ENCODE results near the gene CAMTA1. TPM values are rescaled to one million over a fixed set of nuclear protein-coding genes. Genes with fewer than 3 reads are reported as not detected.
"Not testable (repeated sequence)": the region's sequence is repeated elsewhere in the genome, so short reads cannot be mapped to it uniquely, and the experiment has no call there.

The CAMTA1 gene
- total RNA-seq, 2 experiments from 2014 or later, result 39.3 to 48.8 TPM

DNA sequence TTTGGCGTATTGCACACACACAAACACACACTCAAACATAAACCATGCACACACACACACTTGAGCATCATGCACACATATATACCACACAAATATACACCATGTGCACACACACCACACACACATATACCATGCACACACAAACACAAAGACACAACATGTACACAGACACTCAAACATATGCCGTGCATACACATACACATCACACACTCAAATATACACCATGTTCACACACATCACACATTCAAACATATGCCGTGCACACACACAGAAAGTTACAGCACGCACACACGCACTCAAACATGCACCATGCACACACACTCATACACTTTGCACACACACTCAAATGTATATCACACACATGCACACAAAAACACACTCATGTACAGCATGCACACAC, 361.5 kb downstream of the CAMTA1 start:
- no peak for DNase-seq
- CTCF ChIA-PET, result no interaction called here
- Mint-ChIP-seq H3K4me3 (no peak overlapping the region), H3K27ac (no peak overlapping the region), H3K4me1 (no peaks in the 10 kb centered on the region), H3K36me3 (ENCODE audit: low read depth) (no peaks in the 10 kb centered on the region), H3K9me3 (no peaks in the 10 kb centered on the region), H3K27me3 (no peaks in the 10 kb centered on the region)
- POLR2A ChIA-PET, result no interaction called here

DNA sequence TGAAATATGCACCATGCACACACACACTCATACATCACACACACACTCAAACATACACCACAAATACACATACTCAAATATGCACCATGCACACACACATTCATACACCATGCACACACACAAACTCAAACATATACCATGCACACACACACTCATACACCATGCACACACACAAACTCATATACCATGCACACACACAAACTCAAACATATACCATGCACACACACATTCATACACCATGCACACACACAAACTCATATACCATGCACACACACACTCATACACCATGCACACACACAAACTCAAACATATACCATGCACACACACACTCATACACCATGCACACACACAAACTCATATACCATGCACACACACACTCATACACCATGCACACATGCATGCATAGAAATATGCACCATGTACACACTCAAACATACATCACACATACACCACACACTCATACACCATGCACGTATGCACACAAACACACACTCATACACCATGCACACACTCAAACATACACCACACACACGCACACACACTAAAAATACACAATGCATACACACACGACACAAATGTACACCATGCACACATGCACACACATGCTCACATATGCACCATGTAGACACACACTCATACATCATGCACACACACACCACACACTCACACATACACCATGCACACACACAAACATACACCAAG, 362.5 kb downstream of the CAMTA1 start:
- H3K27me3 Mint-ChIP-seq; H3K9me3 Mint-ChIP-seq; H3K36me3 Mint-ChIP-seq (ENCODE audit: low read depth); H3K27ac Mint-ChIP-seq; DNase-seq; H3K4me3 Mint-ChIP-seq; CTCF ChIA-PET; POLR2A ChIA-PET; H3K4me1 Mint-ChIP-seq: not testable (repeated sequence)

DNA sequence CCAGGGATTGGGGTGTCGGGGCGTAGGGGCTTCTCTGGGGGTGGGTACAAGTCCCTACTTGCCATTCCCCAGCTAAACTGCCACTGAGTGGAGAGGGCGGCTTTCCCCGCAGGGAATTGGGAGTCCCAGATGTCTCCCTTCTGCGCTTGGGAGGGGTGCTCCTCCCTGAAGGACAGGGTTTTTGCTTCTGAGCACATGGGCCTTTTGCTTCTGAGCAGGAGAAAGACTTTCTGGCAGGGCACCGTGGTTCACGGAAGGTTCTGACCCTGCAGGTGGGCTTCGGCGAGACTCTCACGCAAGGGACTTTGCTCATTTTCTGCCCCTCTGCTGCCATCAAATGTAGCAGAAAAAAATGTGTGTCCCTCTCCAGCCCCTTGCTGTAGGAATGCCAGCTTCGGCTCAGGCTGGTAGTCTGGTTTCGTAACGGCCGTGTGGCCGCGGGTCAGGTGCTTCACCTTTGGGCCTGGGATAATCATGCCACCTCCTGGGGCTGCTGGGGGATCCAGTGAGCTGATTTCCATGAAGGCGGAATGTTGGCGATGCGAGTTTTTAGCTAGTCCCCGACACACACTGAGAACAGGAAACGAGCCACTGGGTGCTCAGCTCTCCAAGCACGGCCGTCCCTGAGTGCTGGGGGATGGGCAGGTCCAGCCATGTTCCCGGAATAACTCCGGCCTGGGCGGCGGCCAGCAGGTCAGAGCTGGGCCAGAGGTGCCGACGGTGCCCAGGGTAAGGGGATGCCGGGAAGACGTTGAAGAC, 364.0 kb downstream of the CAMTA1 start:
- Mint-ChIP-seq H3K4me1 (no peaks in the 10 kb centered on the region), H3K9me3 (no peaks in the 10 kb centered on the region), H3K36me3 (ENCODE audit: low read depth) (no peaks in the 10 kb centered on the region), H3K27me3 (no peaks in the 10 kb centered on the region), H3K27ac (no peak overlapping the region), H3K4me3 (no peak overlapping the region)
- POLR2A ChIA-PET, result no interaction called here
- DNase-seq, result no peak
- CTCF ChIA-PET, result no interaction called here

GRCh38 chr1:7150724-7151280, 365.5 kb downstream of the CAMTA1 start:
- H3K4me1 Mint-ChIP-seq, result no peaks in the 10 kb centered on the region
- POLR2A ChIA-PET, result no interaction called here
- H3K36me3 Mint-ChIP-seq (ENCODE audit: low read depth), result no peaks in the 10 kb centered on the region
- no peak for DNase-seq
- H3K9me3 Mint-ChIP-seq, result no peaks in the 10 kb centered on the region
- no peaks in the 10 kb centered on the region for H3K27me3 Mint-ChIP-seq
- CTCF ChIA-PET, result no interaction called here
- no peak overlapping the region for H3K4me3 Mint-ChIP-seq
- no peak overlapping the region for H3K27ac Mint-ChIP-seq

DNA sequence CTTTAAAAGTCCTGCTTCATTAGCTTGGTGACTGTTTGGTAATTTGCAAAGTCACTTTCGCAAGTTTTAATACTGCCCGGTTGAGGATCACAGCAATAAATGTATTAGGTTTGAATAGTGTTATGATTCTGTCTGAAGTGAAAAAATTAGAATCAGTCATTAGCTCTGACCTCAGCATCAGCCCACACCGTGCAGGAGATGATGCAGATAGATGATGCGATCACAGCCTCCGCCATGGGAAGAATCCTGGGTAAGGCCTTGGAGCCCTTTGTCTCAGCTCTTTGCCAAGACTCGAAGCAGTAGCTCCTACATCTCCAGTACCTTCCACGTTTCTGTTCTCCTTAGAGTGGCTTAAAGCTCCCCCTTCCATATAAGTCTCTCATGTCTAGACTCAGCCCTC, 366.7 kb downstream of the CAMTA1 start:
- Mint-ChIP-seq H3K4me3 (no peak overlapping the region), H3K36me3 (ENCODE audit: low read depth) (no peaks in the 10 kb centered on the region), H3K27ac (no peak overlapping the region), H3K9me3 (no peaks in the 10 kb centered on the region), H3K4me1 (no peaks in the 10 kb centered on the region), H3K27me3 (no peaks in the 10 kb centered on the region)
- no peak for DNase-seq
- POLR2A ChIA-PET, result no interaction called here
- CTCF ChIA-PET, result no interaction called here

- H3K36me3 Mint-ChIP-seq (ENCODE audit: low read depth), result no peaks in the 10 kb centered on the region
- CTCF ChIA-PET, result no interaction called here
- no peaks in the 10 kb centered on the region for H3K9me3 Mint-ChIP-seq
- H3K4me3 Mint-ChIP-seq, result no peak overlapping the region
- no peak overlapping the region for H3K27ac Mint-ChIP-seq
- no peak for DNase-seq
- POLR2A ChIA-PET, result no interaction called here
- no peaks in the 10 kb centered on the region for H3K27me3 Mint-ChIP-seq
- H3K4me1 Mint-ChIP-seq, result peaks cover 4% of the 10 kb centered on the region
Observed at GRCh38 chr1:7152655-7153054, 367.4 kb downstream of the CAMTA1 start.

- POLR2A ChIA-PET, result no interaction called here
- DNase-seq, result no peak
- no peaks in the 10 kb centered on the region for H3K36me3 Mint-ChIP-seq (ENCODE audit: low read depth)
- H3K4me3 Mint-ChIP-seq, result no peak overlapping the region
- H3K9me3 Mint-ChIP-seq, result no peaks in the 10 kb centered on the region
- H3K27ac Mint-ChIP-seq, result no peak overlapping the region
- H3K27me3 Mint-ChIP-seq, result no peaks in the 10 kb centered on the region
- H3K4me1 Mint-ChIP-seq, result peaks cover 5% of the 10 kb centered on the region
- CTCF ChIA-PET, result no interaction called here
Observed at GRCh38 chr1:7153464-7153863, 368.2 kb downstream of the CAMTA1 start.

GRCh38 chr1:7159116-7159781, 374.0 kb downstream of the CAMTA1 start:
- Mint-ChIP-seq H3K4me3 (no peak overlapping the region), H3K36me3 (ENCODE audit: low read depth) (no peaks in the 10 kb centered on the region), H3K4me1 (peaks cover 5% of the 10 kb centered on the region), H3K27me3 (peaks cover 1% of the 10 kb centered on the region), H3K9me3 (no peaks in the 10 kb centered on the region), H3K27ac (no peak overlapping the region)
- POLR2A ChIA-PET, result no interaction called here
- CTCF ChIA-PET, result no interaction called here
- DNase-seq, result no peak

DNA sequence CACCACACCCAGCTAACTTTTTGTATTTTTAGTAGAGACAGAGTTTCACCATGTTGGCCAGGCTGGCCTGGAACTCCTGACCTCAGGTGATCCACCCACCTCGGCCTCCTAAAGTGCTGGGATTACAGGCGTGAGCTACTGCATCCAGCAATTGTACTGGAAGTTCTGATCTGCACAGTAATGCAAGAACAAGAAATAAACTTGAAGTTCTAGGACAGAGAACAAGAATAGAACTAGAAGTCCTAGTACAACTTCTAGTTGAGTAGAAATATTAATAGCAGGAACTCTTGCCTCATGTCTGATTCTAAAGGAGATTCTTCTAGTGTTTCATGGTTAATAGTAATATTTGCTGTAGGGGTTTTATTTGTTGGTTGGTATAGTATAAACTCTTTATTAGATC, 383.3 kb downstream of the CAMTA1 start:
- CTCF ChIA-PET; H3K36me3 Mint-ChIP-seq (ENCODE audit: low read depth); H3K4me3 Mint-ChIP-seq; H3K27ac Mint-ChIP-seq; H3K9me3 Mint-ChIP-seq; POLR2A ChIA-PET; DNase-seq; H3K4me1 Mint-ChIP-seq: not testable (repeated sequence)
- peaks cover 21% of the 10 kb centered on the region for H3K27me3 Mint-ChIP-seq

GRCh38 chr1:7171168-7171567, 385.9 kb downstream of the CAMTA1 start:
- H3K27me3 Mint-ChIP-seq, result peaks cover 21% of the 10 kb centered on the region
- ChIA-PET POLR2A (no interaction called here), CTCF (no interaction called here)
- no peak for DNase-seq
- H3K9me3 Mint-ChIP-seq, result no peaks in the 10 kb centered on the region
- H3K4me3 Mint-ChIP-seq, result no peak overlapping the region
- no peak overlapping the region for H3K27ac Mint-ChIP-seq
- no peaks in the 10 kb centered on the region for H3K4me1 Mint-ChIP-seq
- no peaks in the 10 kb centered on the region for H3K36me3 Mint-ChIP-seq (ENCODE audit: low read depth)

- Mint-ChIP-seq H3K27me3 (peaks cover 19% of the 10 kb centered on the region), H3K4me1 (no peaks in the 10 kb centered on the region), H3K27ac (no peak overlapping the region), H3K9me3 (no peaks in the 10 kb centered on the region), H3K4me3 (no peak overlapping the region), H3K36me3 (ENCODE audit: low read depth) (no peaks in the 10 kb centered on the region)
- POLR2A ChIA-PET, result no interaction called here
- CTCF ChIA-PET, result no interaction called here
- no peak for DNase-seq
Observed at GRCh38 chr1:7171574-7171973, 386.3 kb downstream of the CAMTA1 start.

GRCh38 chr1:7172804-7173203, 387.6 kb downstream of the CAMTA1 start:
- Mint-ChIP-seq H3K4me1 (no peaks in the 10 kb centered on the region), H3K9me3 (peaks cover 5% of the 10 kb centered on the region), H3K4me3 (no peak overlapping the region), H3K36me3 (ENCODE audit: low read depth) (no peaks in the 10 kb centered on the region), H3K27me3 (peaks cover 16% of the 10 kb centered on the region), H3K27ac (no peak overlapping the region)
- ChIA-PET POLR2A (no interaction called here), CTCF (no interaction called here)
- no peak for DNase-seq

DNA sequence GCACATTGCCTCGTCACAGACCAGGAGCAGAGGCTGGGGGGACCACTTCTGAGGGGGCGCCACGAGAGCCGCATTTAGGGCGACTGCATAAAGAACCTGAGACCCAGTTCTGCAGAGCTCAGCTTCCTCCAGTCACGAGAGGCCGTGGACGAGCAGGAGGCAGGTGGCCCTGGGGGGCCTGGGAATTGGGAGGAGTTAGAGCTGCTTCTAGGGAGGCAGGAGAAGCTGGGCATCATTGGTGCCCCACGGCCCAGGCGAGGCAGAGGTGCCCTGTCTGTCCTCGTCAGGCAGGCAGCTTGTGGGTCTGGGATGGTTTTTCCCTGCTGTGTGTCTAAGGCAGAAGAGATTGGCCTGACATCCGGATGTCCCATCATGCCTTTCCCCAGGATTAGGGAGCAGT, 389.3 kb downstream of the CAMTA1 start:
- Mint-ChIP-seq H3K27ac (no peak overlapping the region), H3K4me3 (no peak overlapping the region), H3K9me3 (peaks cover 10% of the 10 kb centered on the region), H3K27me3 (peaks cover 16% of the 10 kb centered on the region), H3K4me1 (no peaks in the 10 kb centered on the region), H3K36me3 (ENCODE audit: low read depth) (no peaks in the 10 kb centered on the region)
- CTCF ChIA-PET, result interaction anchor here (0.5 kb wide), 1 partner anchor 38 kb away, joined by 3 read pairs; no protein-coding TSS in a partner anchor
- DNase-seq, result no peak
- POLR2A ChIA-PET, result no interaction called here
